Bone marrow (tissue), 2 donors: ENCODE data around the gene CHID1.
A peak's percentile ranks its signal among the peaks of the same experiment; 100 is the strongest.

ENCODE experiments used
- DNase-seq, 2 donors: peaks; one replicate each; lab custom pipeline; 2025; lab: John Stamatoyannopoulos, UW

Gene CHID1

DNA sequence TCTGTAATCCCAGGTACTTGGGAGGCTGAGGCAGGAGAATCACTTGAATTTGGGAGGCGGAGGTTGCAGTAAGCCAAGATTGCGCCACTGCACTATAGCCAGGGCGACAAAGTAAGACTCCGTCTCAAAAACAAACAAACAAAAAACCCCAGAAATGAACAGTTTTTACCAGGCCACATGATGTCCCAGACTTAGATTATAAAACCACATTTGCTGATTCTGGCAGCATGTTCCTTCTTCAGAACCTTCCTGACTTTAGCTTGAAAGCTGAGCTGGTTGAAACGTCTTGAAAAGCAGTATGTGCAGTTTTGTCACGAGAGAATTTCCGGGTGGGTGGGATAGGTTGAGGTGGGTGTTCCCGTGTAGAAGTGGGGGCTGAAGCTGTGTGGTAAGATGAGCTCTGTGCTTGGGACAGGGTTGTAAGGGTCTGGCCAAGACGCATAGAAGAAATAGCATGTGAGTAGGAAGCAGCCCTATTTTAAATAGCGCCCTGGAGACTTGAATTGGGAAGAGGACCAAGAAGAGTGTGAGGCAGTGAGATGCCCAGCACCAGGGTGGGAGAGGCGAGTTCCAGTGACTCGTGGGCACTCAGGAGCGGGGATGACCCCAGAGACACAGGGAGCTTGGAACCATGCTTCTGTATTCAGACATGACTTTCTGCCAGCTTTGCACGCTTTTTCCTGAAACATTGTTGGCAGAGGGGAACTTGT lies 22.7 kb upstream of the CHID1 start:
- no peak for DNase-seq

DNA sequence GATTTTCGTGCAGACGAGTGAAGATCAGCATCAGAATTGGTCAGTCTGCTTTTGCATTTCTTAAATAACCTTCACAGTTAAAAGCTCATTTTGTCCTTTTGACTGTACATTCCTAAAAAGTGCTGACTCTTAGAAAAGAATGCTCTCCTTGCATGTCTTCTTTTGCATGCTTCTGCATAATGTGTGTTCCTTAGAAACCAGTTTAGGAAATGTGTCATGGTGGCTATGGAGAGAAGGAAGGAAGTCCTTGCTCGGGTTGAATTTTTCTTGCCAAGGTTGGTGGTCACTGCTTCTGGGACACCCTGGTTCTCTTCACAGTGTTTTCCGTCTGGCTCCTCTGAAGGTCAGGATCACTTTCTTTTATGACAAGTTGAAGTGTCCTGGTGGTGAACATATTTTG lies 21.8 kb upstream of the CHID1 start:
- DNase-seq, result no peak

DNA sequence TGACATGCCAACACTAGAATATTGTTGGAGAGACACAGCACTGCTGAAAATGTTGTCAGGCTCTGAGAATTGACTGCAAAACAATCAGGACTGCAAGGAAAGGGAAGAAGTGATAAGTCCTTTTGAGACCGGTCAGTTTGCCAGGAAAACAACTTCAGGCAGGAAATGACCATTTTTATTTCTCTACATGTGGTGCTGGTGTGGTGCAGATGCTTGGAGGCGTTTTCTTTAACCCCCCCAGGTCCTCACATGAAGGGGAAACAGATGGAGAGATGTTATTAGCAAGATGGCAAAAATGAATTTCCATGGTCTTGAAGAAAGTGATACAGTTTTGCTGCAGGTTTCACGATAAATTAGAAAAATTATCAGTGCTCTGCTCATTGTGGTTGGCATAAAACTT lies 20.8 kb upstream of the CHID1 start:
- no peak for DNase-seq

DNA sequence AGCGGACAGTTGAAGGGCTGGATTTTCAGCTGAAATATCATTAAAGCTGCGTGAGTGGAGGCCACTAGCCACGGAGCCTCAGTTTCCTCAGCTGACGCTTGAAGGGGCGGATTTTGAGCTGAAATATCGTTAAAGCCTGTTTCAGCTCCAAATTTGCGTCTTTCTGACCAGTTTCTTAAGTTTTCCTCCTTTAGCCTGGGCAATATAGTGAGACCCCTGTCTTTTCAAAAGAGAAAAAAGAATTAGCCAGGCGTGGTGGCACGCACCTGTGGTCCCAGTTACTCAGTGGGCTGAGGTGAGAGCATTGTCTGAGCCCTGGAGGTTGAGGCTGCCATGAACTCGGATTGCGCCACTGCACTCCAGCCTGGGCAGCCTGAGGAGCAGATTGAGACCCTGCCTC lies 18.8 kb upstream of the CHID1 start:
- no peak for DNase-seq

DNA sequence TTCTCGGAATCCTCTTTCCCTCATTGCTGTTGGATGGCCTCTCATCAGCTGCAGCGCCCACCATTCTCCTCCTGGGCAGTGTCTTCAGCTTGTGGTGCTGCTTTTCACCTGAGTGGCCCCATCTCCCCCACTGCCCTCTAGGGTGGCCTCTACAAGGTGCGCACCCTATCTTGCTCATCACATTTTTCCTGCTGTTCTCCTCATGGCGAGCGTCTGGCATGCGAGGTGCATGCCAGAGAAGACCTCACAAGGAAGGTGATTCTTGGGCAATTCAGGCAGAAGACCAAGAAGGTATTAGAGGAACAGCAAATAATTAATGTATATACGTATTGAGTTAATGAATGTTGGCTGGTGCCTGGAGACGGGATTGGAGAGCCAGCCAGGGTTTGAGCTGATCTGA lies 18.2 kb upstream of the CHID1 start:
- DNase-seq, result no peak

DNA sequence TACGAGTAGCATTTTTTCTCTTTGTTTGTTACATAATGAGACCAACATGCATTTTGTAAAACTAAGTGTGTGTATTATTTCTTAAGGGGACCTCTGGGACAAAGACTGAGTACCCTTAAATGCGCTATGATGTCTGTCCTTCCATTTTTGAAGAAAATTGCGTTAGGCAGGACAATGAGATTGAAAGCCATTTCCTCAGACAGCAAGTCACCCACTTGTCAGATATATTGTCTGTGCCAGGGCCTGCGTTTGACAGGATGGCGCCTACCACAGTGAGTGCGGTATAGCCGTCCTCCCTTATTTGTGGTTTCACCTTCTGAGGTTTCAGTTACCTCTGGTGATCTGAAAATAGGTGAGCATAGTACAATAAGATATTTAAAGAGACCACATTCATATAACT lies 17.3 kb upstream of the CHID1 start:
- DNase-seq, result no peak

DNA sequence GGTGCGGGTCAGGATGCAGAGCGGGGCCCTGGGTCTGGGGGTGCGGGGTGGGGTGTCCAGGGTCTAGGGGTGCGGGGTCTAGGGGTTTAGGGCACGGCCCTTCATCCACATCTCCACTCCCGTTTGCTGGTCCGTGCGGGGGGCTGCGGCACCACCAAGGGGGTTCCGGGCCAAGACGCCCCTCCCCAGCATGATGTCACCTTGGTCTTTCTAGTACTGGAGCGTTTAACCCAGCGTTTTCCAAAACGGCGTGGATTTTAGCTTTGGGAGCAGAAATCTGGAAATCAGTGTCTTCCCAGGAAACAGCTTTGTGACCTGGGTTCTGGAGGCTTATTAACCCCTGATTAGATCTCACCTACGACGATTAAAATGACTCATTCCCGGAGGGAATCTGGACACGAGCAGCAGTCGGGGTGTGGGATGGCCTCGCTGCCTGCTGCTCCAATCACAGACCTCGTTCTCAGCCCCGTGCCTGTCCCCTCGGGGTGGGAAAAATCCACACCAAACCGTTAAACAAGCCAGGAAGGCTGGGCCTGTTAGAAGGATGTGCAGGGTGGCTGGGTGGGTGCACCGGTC lies 15.8 kb upstream of the CHID1 start:
- DNase-seq, result no peak

DNA sequence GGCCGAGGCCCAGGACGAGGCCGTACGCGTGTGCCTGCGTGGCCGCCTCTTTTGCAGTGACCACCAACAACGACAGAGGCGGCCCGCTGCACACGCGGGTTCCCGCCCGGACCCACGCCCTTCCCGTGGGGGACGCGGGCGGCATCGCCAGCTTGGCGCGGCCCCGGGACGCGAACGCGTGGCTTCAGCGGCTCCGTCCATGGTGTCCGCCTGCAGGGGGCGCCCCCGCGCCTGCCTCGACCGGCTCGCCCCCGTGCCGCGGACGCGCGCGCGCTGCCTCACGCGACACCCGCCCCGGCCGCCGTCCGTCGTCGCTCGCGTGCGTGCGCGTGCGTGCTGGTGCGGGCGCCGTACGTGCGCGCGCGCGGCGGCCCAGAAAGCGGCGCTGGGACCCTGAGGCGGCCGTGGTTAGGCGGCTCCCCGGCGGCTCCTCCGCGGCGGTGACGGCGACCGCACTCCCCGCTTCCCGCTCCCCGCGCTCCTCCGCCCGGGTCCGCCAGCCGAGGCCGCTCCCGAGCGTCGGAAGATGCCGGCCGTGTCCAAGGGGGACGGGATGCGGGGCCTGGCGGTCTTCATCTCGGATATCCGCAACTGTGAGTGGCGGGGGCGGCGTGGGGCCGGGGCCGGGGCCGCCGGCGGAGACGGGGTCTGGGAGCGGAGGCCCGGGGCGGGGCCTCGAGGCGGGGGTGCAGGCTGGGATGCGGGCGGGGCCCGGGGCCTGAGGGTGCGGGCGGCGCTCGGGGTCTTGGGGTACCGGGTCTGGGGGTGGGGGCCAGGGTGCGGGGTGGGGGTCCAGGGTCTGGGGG lies 15.1 kb upstream of the CHID1 start, which contains the start of gene AP2A2:
Gene AP2A2 (plus strand): TSS at position 375 of the 806 bp plus-strand sequence. CDS start 152 bp downstream, at position 527.
- DNase-seq, result peak; percentile 51 to 63

DNA sequence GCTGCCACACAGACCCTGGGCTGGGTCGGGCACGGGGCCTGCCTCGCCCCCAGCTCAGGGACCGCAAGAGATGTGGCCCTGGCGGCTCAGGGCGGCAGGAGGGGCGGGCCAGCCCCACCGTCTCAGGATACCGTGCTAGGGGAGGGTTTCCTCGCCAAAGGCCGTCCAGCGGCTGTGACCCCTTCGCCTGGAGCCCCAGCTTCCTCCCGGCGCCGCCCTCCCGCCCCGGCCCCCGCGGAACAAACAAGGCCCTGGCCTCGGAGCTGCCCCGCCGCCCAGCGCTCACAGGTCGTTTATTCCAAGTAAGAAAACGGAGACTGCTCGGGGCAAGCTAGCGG lies 14.5 kb upstream of the CHID1 start:
- no peak for DNase-seq

DNA sequence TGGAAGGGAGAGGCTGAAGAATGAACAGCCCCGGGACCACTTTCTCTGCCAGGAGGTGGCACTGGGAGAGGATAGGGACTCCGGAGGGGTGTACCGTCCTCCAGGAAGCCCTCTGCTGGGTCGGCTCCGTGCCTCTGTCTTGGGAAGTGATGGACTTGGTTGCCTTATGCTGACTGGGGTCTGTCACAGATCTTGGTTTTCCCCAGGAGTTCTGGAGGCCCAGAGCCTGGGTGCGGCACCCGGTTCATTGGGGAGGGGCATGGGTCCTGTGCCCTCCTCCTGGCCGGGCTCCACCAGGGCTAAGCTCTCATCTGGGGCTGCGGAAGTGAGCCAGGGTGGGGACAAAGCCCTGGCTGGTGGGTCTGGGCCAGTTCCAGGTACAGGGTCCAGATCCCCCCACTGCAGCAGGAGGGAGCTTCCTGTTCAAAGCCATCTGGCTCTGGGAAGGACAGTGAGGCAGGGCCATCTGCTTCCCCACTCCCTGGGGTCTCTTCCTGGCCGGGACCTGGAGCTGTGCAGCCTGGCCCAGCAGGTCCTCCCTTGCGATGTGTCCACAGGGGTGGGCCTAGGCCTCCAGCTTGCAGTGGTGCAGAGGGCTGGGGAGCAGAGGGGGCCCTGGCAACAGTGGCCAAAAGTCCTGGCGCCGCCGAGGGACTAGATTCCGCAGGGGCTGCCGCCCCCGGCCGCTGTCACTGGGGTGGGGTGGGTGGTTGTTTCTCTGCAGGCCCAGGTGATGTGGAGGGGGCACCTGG lies 14.0 kb upstream of the CHID1 start:
- DNase-seq, result no peak

DNA sequence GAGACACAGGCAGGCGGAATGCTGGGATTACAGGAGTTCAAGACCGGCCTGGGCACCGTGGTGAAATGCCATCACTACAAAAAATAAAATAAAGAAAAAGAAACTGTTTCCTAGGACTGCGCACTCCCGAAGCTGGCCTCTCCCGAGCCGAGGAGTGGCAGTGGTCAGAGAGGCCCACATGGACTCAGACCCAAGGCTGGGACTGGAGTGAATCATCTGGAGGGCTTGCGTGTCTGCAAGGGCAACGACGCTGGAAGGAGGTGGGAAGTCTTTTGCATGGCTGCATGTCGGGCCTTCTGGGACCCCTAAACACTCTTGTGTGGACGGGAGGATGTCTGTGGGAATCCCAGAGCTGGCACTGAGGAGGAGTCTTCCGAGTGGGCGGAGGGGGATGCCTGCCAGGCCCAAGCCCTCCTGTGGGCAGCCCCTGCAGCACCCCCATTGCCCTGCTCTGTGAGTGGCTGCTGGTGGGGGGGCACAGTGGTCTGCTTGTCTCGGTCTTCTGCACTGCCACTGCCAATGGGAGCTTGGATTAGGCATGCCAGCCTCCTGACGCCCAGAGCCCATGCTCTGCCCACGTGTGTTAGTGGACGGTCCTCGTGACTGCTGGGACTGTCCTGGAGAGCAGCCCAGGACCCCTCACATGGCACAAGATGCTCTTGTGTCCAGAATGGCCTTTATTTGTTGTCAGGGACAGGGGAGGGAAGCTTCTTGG lies 13.2 kb upstream of the CHID1 start:
- DNase-seq, result no peak

DNA sequence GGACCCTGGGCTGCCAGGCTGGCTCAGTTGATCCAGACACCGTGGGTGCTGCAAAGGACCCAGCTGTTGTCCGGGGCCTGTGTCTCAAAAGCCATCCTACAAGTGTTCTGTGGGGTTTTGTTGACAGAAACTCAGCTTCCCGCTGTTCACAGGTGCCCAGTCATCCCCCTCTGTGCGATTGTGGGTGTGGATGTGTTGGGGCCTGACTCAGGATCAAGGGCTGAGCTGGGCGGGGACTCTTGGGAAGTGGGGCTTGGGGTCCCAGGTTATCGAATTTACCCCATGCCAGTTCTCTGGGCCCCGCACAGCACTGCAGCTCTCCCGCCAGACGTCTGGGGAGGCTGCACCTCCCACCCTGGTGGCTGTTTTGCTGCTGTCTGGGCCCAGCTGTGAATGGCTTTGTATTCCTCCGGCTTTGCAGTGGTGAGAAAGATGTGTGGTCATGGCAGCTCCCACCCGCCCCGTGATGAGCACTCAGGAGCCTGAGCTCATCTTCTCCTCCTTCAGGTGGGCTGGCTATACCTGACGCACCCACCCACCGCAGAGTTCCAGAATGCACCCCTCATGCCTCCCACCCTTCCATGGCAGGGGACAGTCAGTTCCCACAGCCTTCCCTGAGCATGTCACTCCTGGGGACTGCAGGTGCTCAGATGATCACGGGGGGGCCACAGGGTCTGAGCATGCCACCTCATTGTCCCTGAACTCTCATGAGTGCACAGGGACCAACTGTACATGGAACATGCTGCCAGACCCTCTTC lies 11.5 kb upstream of the CHID1 start:
- DNase-seq, result no peak

DNA sequence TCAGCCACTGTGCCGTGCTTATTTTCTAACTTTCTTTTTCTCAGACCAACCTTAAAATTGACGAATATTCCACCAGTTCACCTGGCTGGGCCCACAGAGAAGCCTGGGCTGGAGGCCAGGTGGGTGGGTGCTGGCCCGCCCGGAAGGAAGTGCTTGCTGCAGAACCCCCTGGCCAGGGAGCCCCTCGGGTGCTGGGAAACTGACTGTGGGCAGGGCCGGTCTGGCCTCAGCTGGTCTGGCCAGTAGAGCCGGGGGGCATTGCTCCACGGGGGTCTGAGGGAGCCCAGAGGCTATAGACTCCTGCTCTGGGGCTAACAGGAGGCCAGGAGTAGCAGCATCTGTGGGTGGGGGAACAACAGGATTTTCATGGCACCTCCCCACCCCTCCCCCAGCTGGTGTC lies 6.8 kb upstream of the CHID1 start:
- DNase-seq, result no peak

DNA sequence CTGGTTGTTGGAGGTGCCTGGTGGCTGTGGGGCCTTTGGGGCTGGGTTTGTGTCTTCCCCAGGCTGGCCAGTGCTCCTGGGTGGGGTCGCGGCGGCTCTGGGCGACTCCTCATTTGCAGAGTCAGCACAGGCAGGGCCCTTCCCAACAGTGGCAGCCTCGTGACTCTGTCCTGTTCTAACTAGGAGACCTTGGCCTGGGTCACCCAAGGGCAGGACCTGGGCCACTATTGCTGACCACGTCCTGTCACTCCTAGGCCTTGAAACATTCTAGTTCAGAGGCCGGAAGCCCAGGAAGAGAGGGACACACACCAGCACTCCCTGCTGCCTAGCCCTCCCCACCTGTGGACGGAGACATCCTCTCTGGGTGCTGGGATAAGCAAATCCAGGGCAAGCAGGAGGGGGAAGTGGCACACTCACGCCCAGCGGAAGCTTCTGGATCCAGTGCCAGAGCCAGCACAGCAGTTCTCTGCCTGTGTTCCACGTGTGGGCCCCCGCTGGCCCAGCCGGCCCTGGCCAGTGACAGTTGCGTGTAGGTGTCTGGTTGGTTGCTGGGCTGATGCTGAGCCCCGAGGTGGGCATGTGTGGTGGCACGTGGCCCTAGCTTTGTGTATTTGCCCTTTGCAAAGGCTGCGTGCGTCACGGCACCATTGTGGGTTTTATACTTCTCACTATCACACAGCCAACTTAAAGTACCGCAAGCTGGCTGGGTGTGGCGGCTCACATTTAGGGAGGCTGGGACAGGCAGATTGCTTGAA lies 4.3 kb upstream of the CHID1 start:
- DNase-seq, result no peak

DNA sequence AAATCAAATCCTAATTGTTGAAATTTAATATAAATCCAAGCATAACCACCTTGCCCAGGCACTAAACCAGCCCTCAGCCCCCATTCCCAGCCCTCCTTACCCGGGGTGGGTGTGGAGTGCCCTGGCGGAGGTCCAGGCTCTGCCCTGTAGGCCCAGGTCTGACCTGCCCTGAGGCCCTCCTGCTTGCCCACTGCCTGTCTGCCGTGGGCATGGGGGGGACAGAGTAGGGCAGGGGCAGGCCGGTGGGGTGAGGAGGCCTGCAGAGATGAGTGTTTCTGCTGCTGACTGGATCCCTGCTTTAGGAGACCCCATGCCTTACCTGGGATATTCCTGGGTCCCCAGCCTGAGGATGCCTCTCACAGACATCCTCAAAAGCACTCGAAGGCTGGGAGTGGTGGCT lies 3.6 kb upstream of the CHID1 start:
- DNase-seq, result no peak

DNA sequence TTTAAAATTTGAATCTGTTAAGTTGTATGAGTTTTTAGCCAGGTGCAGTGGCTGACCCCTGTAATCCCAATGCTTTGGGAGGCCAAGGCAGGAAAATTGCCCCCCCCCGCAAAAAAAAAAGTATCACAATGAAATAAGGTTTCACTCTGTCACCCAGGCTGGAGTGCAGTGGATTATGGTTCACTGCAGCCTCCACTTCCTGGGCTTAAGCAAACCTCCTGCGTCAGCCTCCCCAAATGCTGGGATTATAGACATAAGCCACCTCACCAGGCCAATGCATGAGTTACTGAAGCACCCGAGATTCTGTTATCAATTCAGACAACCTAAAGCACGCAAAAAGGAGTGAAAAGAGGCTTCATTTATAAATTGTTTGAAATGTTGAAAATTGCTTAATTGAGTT lies 2.4 kb upstream of the CHID1 start:
- DNase-seq, result no peak

DNA sequence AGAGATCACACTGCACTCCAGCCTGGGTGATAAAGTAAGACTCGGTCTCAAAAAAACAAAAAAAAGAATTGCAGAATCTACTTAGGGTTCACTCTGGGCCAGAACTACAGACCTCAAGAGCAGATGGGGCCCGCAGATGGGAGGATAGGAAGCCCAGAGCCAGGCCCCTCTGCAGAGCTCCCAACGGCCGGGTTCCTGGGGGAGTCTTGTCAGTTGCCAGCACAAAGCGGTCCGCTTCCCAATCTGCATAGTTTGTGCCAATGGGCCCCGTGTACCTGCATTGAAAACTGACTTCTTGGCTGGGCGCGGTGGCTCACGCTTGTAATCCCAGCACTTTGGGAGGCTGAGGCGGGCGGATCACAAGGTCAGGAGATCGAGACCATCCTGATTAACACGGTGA lies 1.7 kb upstream of the CHID1 start:
- DNase-seq, result no peak

DNA sequence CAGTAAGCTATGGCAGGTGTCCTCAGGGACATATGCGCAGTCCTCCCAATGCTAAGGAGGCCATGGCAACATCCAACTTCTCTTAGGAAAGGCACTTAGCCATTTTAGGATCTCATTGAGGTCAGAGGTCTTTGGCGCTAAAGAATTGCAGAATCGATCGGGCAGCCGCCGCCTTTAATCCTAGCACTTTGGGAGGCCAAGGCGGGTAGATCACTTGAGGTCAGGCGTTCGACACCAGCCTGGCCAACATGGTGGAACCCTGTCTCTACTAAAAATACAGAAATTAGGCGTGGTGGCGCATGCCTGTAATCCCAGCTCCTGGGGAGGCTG lies 1.2 kb upstream of the CHID1 start:
- DNase-seq, result no peak

DNA sequence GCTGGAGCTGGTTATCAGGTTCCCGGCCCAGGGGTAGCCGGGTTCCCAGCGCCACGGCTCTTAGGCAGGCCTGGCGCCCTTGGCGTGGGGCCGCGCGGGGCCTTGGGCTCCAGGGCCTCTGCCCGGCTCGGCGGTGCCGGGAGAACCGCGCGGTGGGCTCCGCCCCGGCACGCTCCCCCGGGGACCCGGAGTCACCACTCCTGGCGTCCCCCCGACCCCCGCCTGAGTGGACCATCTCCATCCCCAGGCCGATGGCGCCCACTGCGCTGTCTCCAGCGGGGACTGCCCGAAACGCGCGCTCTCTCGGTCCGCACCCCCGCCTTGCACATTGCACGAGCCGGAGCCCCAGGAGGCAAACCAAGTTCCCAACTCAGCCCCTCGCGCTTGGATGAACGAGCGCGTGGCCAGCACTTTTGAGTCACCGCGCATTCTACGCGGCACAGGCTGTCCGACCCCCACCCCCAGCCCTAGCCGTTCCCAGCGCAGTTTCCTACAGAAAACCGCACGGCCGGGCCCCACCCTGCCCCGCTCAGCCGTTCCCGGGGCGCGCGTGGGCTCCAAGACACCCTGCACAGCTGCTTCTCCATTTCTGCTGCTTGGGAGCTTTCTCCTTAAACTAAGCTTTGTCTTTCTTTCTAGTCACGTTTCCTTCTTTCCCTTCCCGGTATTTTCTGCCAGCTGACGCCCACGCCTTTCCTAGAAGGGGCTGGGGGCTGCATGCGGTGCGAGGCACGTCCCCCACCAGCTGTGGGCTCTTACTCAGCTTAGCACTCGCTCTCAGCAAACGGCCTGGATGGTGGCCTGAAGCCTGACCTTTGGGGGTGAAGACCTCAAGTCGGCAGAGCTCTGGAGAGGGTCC lies 650 bp upstream of the CHID1 start:
- DNase-seq, result peak in 1 of 2 donors; percentile 51
